A673 (cell line): Measurements from ENCODE around the gene GABARAP. TPM values are rescaled to one million over a fixed set of nuclear protein-coding genes. Genes with fewer than 3 reads are reported as not detected.

ENCODE experiments used
- BruUV-seq: library from RNA; stranded (reverse); fragments of 400-500 nt; replicated peaks from 2 replicates; lab custom pipeline; 2021; lab: Mats Ljungman, UMichigan
- CTCF ChIA-PET: fragments of 300-600 bp; sonication (Branson Sonifier 250); formaldehyde crosslinking; loops from one replicate; lab custom pipeline; 2022; ENCODE audit warnings: antibody characterized with exemption; lab: Charles Lee
- POLR2A ChIA-PET: fragments of 300-600 bp; sonication (Branson Sonifier 250); formaldehyde crosslinking; loops from one replicate; lab custom pipeline; 2022; ENCODE audit warnings: antibody characterized with exemption; ENCODE audit not compliant: low non-redundant PET; lab: Charles Lee
- DNase-seq: peaks from one replicate; pipeline ENCODE4 v3.0.0-alpha.2; 2015; ENCODE audit warnings: low spot score
- H3K27ac ChIP-seq: fragments of 200-600 bp; sonication (generic); 2 replicates; pipeline ENCODE4 v1.5.1; 2016; ENCODE audit warnings: mixed run types, low read depth, mild to moderate bottlenecking, mixed read lengths, antibody characterized with exemption, low read length; ENCODE audit not compliant: poor library complexity, severe bottlenecking
- H3K27me3 ChIP-seq: fragments of 200-600 bp; sonication (generic); replicated peaks from 2 replicates; pipeline ENCODE4 v1.6.1; 2017; ENCODE audit warnings: mixed run types, low read depth, mild to moderate bottlenecking, mixed read lengths, antibody characterized with exemption, low read length; ENCODE audit not compliant: insufficient read depth, poor library complexity
- H3K36me3 ChIP-seq: fragments of 200-600 bp; sonication (generic); 2 replicates; pipeline ENCODE4 v1.6.1; 2016; ENCODE audit warnings: mixed run types, mild to moderate bottlenecking, mixed read lengths, antibody characterized with exemption, low read length; ENCODE audit not compliant: insufficient read depth, poor library complexity, severe bottlenecking
- H3K4me1 ChIP-seq: fragments of 200-600 bp; sonication (generic); 2 replicates; pipeline ENCODE4 v1.6.1; 2017; ENCODE audit warnings: mixed run types, mild to moderate bottlenecking, mixed read lengths, antibody characterized with exemption, low read length; ENCODE audit not compliant: insufficient read depth, poor library complexity, severe bottlenecking
- H3K4me3 ChIP-seq: fragments of 200-600 bp; sonication (generic); 2 replicates; pipeline ENCODE4 v1.5.1; 2016; ENCODE audit warnings: low read depth, mixed run types, mild to moderate bottlenecking, mixed read lengths, low read length; ENCODE audit not compliant: poor library complexity, severe bottlenecking
- H3K9me3 ChIP-seq: fragments of 200-600 bp; sonication (generic); 2 replicates; pipeline ENCODE4 v1.6.1; 2016; ENCODE audit warnings: mixed run types, low read depth, mild to moderate bottlenecking, mixed read lengths, antibody characterized with exemption, low read length; ENCODE audit not compliant: poor library complexity, severe bottlenecking
- CTCF ChIP-seq: fragments of 300-800, 200-600 bp; sonication (generic); conservative IDR thresholded peaks from 2 replicates; pipeline ENCODE4 v1.5.1; 2017; ENCODE audit warnings: low read depth, mild to moderate bottlenecking, antibody characterized with exemption, low read length, moderate library complexity, mixed read lengths
- EZH2 ChIP-seq: fragments of 200-600 bp; sonication (generic); IDR thresholded peaks from 2 replicates; pipeline ENCODE4 v1.6.1; 2017; ENCODE audit warnings: borderline replicate concordance, low read depth, mild to moderate bottlenecking, mixed read lengths, antibody characterized with exemption, low read length; ENCODE audit not compliant: poor library complexity, severe bottlenecking
- intact Hi-C: fragments of 100-400 bp; cut with micrococcal nuclease; formaldehyde crosslinking; loops from one replicate; pipeline ENCODE4 v1.10.0; 2022; ENCODE audit not compliant: unreplicated experiment
- total RNA-seq: library from RNA; stranded (reverse); gene quantifications from 2 replicates; pipeline ENCODE4 v1.2.3, GENCODE V29; 2021

GABARAP gene
- total RNA-seq, 1 experiment from 2014 or later, result 296 TPM

GRCh38 chr17:7289256-7290032 lies 47.2 kb upstream of the GABARAP start:
- Histone ChIP-seq H3K27me3 (no peaks in the 10 kb centered on the region), H3K9me3 (no peaks in the 10 kb centered on the region), H3K27ac (no peak overlapping the region), H3K4me3 (no peak overlapping the region), H3K36me3 (no peaks in the 10 kb centered on the region), H3K4me1 (peaks cover 8% of the 10 kb centered on the region)
- DNase-seq, result no peak
- no peak for TF ChIP-seq EZH2
- TF ChIP-seq CTCF, result no peak
- CTCF ChIA-PET, result no interaction called here
- POLR2A ChIA-PET, result interaction anchor here (0.6 to 0.7 kb wide), 2 partner anchors 208 to 1818 kb away, joined by 6 to 8 read pairs; no protein-coding TSS in a partner anchor
- BruUV-seq, result no TSS peak
- intact Hi-C loops, result no loop called here

GRCh38 chr17:7285679-7286078 lies 43.4 kb upstream of the GABARAP start:
- ChIA-PET CTCF (interaction anchor here (0.6 kb wide), 1 partner anchor 91 kb away, joined by 3 read pairs; no protein-coding TSS in a partner anchor), POLR2A (no interaction called here)
- Histone ChIP-seq H3K4me1 (peaks cover 17% of the 10 kb centered on the region), H3K36me3 (no peaks in the 10 kb centered on the region), H3K9me3 (no peaks in the 10 kb centered on the region), H3K27me3 (no peaks in the 10 kb centered on the region), H3K27ac (no peak overlapping the region), H3K4me3 (no peak overlapping the region)
- TF ChIP-seq EZH2 (no peak), CTCF (no peak)
- DNase-seq, result no peak
- BruUV-seq, result no TSS peak
- intact Hi-C loops, result no loop called here

- no peak for DNase-seq
- H3K4me1 ChIP-seq, result peaks cover 18% of the 10 kb centered on the region
- H3K4me3 ChIP-seq, result no peak overlapping the region
- BruUV-seq, result no TSS peak
- TF ChIP-seq EZH2, result no peak
- no peak for TF ChIP-seq CTCF
- ChIA-PET CTCF (interaction anchor here (0.6 to 1.5 kb wide), 2 partner anchors 12 to 90 kb away, joined by 3 to 7 read pairs; no protein-coding TSS in a partner anchor), POLR2A (no interaction called here)
- H3K27me3 ChIP-seq, result no peaks in the 10 kb centered on the region
- H3K36me3 ChIP-seq, result no peaks in the 10 kb centered on the region
- H3K27ac ChIP-seq, result no peak overlapping the region
- intact Hi-C loops, result no loop called here
- no peaks in the 10 kb centered on the region for H3K9me3 ChIP-seq
These were observed 42.7 kb upstream of the GABARAP start for GRCh38 chr17:7284911-7285310.
